Subcutaneous adipose tissue (tissue), 4 donors: ENCODE results near the gene ACTN4. TPM values are rescaled to one million over a fixed set of nuclear protein-coding genes. Genes with fewer than 3 reads are reported as not detected.

Source experiments
- total RNA-seq, 4 donors: library from RNA; depleted of rRNA; stranded (reverse); fragments of >200 nt; gene quantifications; one replicate each; pipeline ENCODE4 v1.1.0, GENCODE V29; 2016
- TF ChIP-seq, protein P1 (sequence below): fragments of 450-650 bp; IDR thresholded peaks from one replicate; pipeline ENCODE4 v1.5.1; 2016; ENCODE audit warnings: low read depth, mild to moderate bottlenecking, control low read depth, antibody characterized with exemption, moderate library complexity

ACTN4 gene
- total RNA-seq, 4 donors from 2014 or later: 179 to 258 (median 186) TPM

GRCh38 chr19:38664503-38665211 is 17.2 kb downstream of the ACTN4 start:
- TF ChIP-seq, protein P1, sequence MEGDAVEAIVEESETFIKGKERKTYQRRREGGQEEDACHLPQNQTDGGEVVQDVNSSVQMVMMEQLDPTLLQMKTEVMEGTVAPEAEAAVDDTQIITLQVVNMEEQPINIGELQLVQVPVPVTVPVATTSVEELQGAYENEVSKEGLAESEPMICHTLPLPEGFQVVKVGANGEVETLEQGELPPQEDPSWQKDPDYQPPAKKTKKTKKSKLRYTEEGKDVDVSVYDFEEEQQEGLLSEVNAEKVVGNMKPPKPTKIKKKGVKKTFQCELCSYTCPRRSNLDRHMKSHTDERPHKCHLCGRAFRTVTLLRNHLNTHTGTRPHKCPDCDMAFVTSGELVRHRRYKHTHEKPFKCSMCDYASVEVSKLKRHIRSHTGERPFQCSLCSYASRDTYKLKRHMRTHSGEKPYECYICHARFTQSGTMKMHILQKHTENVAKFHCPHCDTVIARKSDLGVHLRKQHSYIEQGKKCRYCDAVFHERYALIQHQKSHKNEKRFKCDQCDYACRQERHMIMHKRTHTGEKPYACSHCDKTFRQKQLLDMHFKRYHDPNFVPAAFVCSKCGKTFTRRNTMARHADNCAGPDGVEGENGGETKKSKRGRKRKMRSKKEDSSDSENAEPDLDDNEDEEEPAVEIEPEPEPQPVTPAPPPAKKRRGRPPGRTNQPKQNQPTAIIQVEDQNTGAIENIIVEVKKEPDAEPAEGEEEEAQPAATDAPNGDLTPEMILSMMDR: no peak

- TF ChIP-seq, protein P1: no peak
Measured at GRCh38 chr19:38665219-38665931, 17.9 kb downstream of the ACTN4 start.

GRCh38 chr19:38665950-38666662 is 18.7 kb downstream of the ACTN4 start:
- TF ChIP-seq, protein P1: no peak

- TF ChIP-seq, protein P1: no peak
Measured at GRCh38 chr19:38666663-38667511, 19.4 kb downstream of the ACTN4 start.

DNA sequence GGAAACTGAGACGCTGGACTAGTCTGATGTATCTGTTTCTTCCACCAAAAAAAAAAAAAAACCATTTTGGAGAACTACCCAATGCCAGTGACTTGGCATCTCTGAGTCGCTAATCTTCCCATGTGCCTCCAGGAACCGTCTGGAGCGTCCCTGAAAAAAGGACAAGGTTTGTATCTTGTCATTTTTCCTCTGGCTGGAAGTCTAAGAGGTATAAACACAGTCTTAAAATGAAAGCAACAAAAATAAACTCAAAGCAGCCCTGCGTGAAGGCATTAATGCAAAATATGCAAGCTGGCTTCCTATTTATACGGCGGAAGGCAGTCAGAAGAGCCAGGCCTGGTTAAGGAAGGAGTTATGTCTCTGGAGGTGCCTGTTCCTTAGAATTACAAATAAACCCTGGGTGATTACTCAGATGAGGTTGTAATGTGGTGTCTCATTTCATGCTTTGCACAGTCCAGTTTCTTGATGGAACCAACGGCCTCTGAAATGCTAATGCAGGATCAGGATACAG is 20.3 kb downstream of the ACTN4 start:
- TF ChIP-seq, protein P1: no peak

DNA sequence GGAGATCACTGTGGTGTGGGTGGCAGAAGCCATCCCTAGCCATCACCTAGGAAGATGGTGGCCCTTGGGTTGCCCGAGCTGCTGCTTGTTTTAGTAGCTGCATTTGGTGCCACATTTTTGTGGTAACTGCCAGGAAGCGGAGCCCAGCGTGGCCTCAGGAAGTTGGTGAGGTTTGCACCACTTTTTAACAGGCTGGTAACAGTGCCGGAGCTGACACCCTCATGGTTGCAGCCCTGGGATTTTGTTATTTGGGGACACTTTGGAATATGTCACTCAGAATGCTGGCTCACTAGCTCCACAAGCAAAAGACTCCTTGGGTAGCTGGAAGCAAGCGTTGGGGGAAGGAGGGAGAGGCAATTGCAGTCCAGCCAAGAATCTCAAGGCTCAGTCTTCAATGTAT is 22.1 kb downstream of the ACTN4 start:
- TF ChIP-seq, protein P1: no peak
